H9 (cell line): Measurements from ENCODE around the gene GPR45. TPM values are rescaled to one million over a fixed set of nuclear protein-coding genes. Genes with fewer than 3 reads are reported as not detected.

Experiments
- DNase-seq: peaks from one replicate; pipeline ENCODE4 v3.0.0-alpha.2; 2017
- H2AFZ ChIP-seq: one replicate; pipeline ENCODE4 v1.6.1; 2013; ENCODE audit warnings: mild to moderate bottlenecking, low read length, control low read depth, moderate library complexity
- H2AK5ac ChIP-seq: 2 replicates; pipeline ENCODE4 v1.6.1; 2013; ENCODE audit warnings: low read length, control low read depth, mixed read lengths; ENCODE audit not compliant: insufficient read length
- H2BK120ac ChIP-seq: one replicate; pipeline ENCODE4 v1.6.1; 2013; ENCODE audit warnings: low read depth, mild to moderate bottlenecking, low read length, control low read depth, inconsistent platforms; ENCODE audit not compliant: poor library complexity, severe bottlenecking
- H2BK12ac ChIP-seq: 2 replicates; pipeline ENCODE4 v1.6.1; 2013; ENCODE audit warnings: low read length, control low read depth, mixed read lengths, low read depth; ENCODE audit not compliant: insufficient read length
- H2BK15ac ChIP-seq: 2 replicates; pipeline ENCODE4 v1.6.1; 2013; ENCODE audit warnings: low read depth, low read length, control low read depth
- H2BK20ac ChIP-seq: one replicate; pipeline ENCODE4 v1.6.1; 2013; ENCODE audit warnings: low read depth, mild to moderate bottlenecking, low read length, control low read depth, inconsistent platforms; ENCODE audit not compliant: poor library complexity, severe bottlenecking
- H2BK5ac ChIP-seq: 2 replicates; pipeline ENCODE4 v1.6.1; 2013; ENCODE audit warnings: low read length, control low read depth, mixed read lengths; ENCODE audit not compliant: insufficient read length
- H3K14ac ChIP-seq: 2 replicates; pipeline ENCODE4 v1.6.1; 2013; ENCODE audit warnings: low read length, control low read depth; ENCODE audit not compliant: insufficient read depth
- H3K18ac ChIP-seq: 2 replicates; pipeline ENCODE4 v1.6.1; 2013; ENCODE audit warnings: low read depth, mild to moderate bottlenecking, mixed read lengths, low read length, control low read depth; ENCODE audit not compliant: insufficient read length
- H3K23ac ChIP-seq: 2 replicates; pipeline ENCODE4 v1.6.1; 2013; ENCODE audit warnings: low read length, control low read depth, mixed read lengths, low read depth; ENCODE audit not compliant: insufficient read length
- H3K23me2 ChIP-seq: 2 replicates; pipeline ENCODE4 v1.6.1; 2013; ENCODE audit warnings: low read depth, mild to moderate bottlenecking, mixed read lengths, low read length, control low read depth; ENCODE audit not compliant: insufficient read length, poor library complexity, severe bottlenecking
- H3K27ac ChIP-seq: 2 replicates; pipeline ENCODE4 v1.5.1; 2013; ENCODE audit warnings: low read length, control low read depth, mixed read lengths, low read depth; ENCODE audit not compliant: insufficient read length
- H3K27me3 ChIP-seq: 2 replicates; pipeline ENCODE4 v1.6.1; 2013; ENCODE audit warnings: low read length, control low read depth, inconsistent platforms; ENCODE audit not compliant: insufficient read depth
- H3K4ac ChIP-seq: 2 replicates; pipeline ENCODE4 v1.6.1; 2013; ENCODE audit warnings: low read depth, mild to moderate bottlenecking, control low read depth, inconsistent platforms, low read length, moderate library complexity
- H3K4me1 ChIP-seq: 2 replicates; pipeline ENCODE4 v1.6.1; 2013; ENCODE audit warnings: low read length, control low read depth, inconsistent platforms; ENCODE audit not compliant: insufficient read depth
- H3K4me2 ChIP-seq: 2 replicates; pipeline ENCODE4 v1.6.1; 2013; ENCODE audit warnings: low read length, control low read depth, mixed read lengths; ENCODE audit not compliant: insufficient read length, insufficient read depth
- H3K56ac ChIP-seq: 2 replicates; pipeline ENCODE4 v1.6.1; 2013; ENCODE audit warnings: low read depth, mild to moderate bottlenecking, mixed read lengths, low read length, control low read depth; ENCODE audit not compliant: insufficient read length
- H3K79me1 ChIP-seq: 2 replicates; pipeline ENCODE4 v1.6.1; 2013; ENCODE audit warnings: low read depth, mild to moderate bottlenecking, moderate library complexity, low read length, control low read depth, inconsistent platforms; ENCODE audit not compliant: insufficient read depth, poor library complexity, severe bottlenecking
- H3K79me2 ChIP-seq: 2 replicates; pipeline ENCODE4 v1.6.1; 2013; ENCODE audit warnings: low read length, control low read depth, inconsistent platforms; ENCODE audit not compliant: insufficient read depth
- H3K9ac ChIP-seq: 2 replicates; pipeline ENCODE4 v1.6.1; 2013; ENCODE audit warnings: low read length, control low read depth, mixed read lengths; ENCODE audit not compliant: insufficient read length; ENCODE audit errors: extremely low read depth
- H3K9me3 ChIP-seq: one replicate; pipeline ENCODE4 v1.6.1; 2013; ENCODE audit warnings: low read depth, low read length, inconsistent platforms; ENCODE audit not compliant: control insufficient read depth
- H3T11ph ChIP-seq: one replicate; pipeline ENCODE4 v1.6.1; 2013; ENCODE audit warnings: mild to moderate bottlenecking, low read length, control low read depth, inconsistent platforms
- H4K20me1 ChIP-seq: one replicate; pipeline ENCODE4 v1.6.1; 2013; ENCODE audit not compliant: control insufficient read depth, insufficient read length, insufficient read depth
- H4K5ac ChIP-seq: 2 replicates; pipeline ENCODE4 v1.6.1; 2013; ENCODE audit warnings: low read depth, mild to moderate bottlenecking, mixed read lengths, low read length, control low read depth; ENCODE audit not compliant: insufficient read length
- H4K8ac ChIP-seq: replicated peaks from 2 replicates; pipeline ENCODE4 v1.6.1; 2013; ENCODE audit warnings: low read length, control low read depth, mixed read lengths, low read depth; ENCODE audit not compliant: insufficient read length
- H4K91ac ChIP-seq: 2 replicates; pipeline ENCODE4 v1.6.1; 2013; ENCODE audit warnings: low read depth, mild to moderate bottlenecking, moderate library complexity, mixed read lengths, low read length, control low read depth; ENCODE audit not compliant: insufficient read length
- H3K27ac Mint-ChIP-seq, 3 experiments: 2 replicates in 2 of 3; 3 replicates in 1 of 3; pipeline ENCODE4 v1.8.0; 2020 to 2021; ENCODE audit warnings: mixed read lengths in 3 of 3, mild to moderate bottlenecking in 1 of 3, moderate library complexity in 1 of 3
- H3K27me3 Mint-ChIP-seq: 2 replicates; pipeline ENCODE4 v1.8.0; 2021; ENCODE audit warnings: low read depth, mild to moderate bottlenecking, moderate library complexity, mixed read lengths
- H3K36me3 Mint-ChIP-seq, 3 experiments: 2 replicates in 2 of 3; 3 replicates in 1 of 3; pipeline ENCODE4 v1.8.0; 2020 to 2021; ENCODE audit warnings: low read depth in 3 of 3, mixed read lengths in 3 of 3; ENCODE audit not compliant: insufficient read depth in 1 of 3
- H3K4me1 Mint-ChIP-seq, 2 experiments: 2 replicates each; pipeline ENCODE4 v1.8.0; 2020; ENCODE audit warnings: mixed read lengths in 2 of 2
- H3K4me3 Mint-ChIP-seq, 2 experiments: 2 replicates in 1 of 2; 3 replicates in 1 of 2; pipeline ENCODE4 v1.8.0; 2020 to 2021; ENCODE audit warnings: mild to moderate bottlenecking in 2 of 2, mixed read lengths in 2 of 2, moderate library complexity in 1 of 2
- H3K9me3 Mint-ChIP-seq, 2 experiments: 2 replicates in 1 of 2; 3 replicates in 1 of 2; pipeline ENCODE4 v1.8.0; 2020; ENCODE audit warnings: mild to moderate bottlenecking in 2 of 2, mixed read lengths in 2 of 2, moderate library complexity in 1 of 2
- CTCF ChIP-seq: fragments of 200-600 bp; sonication (generic); conservative IDR thresholded peaks from 3 replicates; pipeline ENCODE4 v1.8.0; 2021; ENCODE audit warnings: antibody characterized with exemption, mild to moderate bottlenecking
- WGBS: extraction: QIAGEN DNeasy Blood & Tissue Kit; methylation state at CpG from one replicate; pipeline ENCODE4 v1.1.7; 2013; ENCODE audit warnings: missing lambda C conversion rate, low lambda C conversion rate, mixed read lengths; ENCODE audit not compliant: insufficient read length; ENCODE audit errors: extremely low coverage; 5-methylcytosine and 5-hydroxymethylcytosine counted together
- total RNA-seq: library from RNA; stranded (reverse); gene quantifications from 2 replicates; pipeline ENCODE4 v1.2.1, GENCODE V29; 2021

Gene GPR45
- total RNA-seq, 1 experiment from 2014 or later: not detected

DNA sequence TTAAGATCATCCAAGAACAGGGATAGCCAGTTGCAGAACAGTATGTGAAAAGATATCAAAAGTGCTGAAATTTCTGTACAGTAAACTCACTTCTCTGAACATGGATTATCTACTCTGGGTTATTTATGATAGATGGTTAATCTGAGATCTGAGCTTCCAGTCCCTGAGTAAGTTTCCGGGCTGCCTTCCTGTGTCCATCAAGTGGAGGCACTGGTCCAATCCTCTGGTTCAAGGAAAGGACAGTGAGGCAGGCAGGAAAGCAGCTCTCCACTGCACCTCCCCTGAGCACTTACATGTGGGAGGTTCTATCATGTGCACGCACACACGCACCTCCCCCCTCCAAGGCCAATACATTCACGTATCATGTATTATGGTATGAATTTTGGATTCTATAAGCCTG is 32.5 kb downstream of the GPR45 start:
- no peak overlapping the region for H4K91ac ChIP-seq
- Mint-ChIP-seq H3K9me3 (no peaks in the 10 kb centered on the region), H3K36me3 (peaks cover 8 to 71% (median 29%) of the 10 kb centered on the region in 3 experiments; a peak in 6 of 7 replicates), H3K27me3 (no peaks in the 10 kb centered on the region), H3K4me3 (no peak overlapping the region), H3K4me1 (no peaks in the 10 kb centered on the region), H3K27ac (no peak overlapping the region)
- H3K9me3 ChIP-seq: no peaks in the 10 kb centered on the region
- TF ChIP-seq CTCF: no peak
- H2BK5ac ChIP-seq: no peak overlapping the region
- no peak overlapping the region for H2AK5ac ChIP-seq
- no peak overlapping the region for H2BK120ac ChIP-seq
- H3K4me2 ChIP-seq: no peak overlapping the region
- DNase-seq: no peak
- H2BK12ac ChIP-seq: no peak overlapping the region
- H4K20me1 ChIP-seq: no peaks in the 10 kb centered on the region
- H3K18ac ChIP-seq: no peak overlapping the region
- H2BK15ac ChIP-seq: no peak overlapping the region
- no CpG with 5 or more reads among the region's 4 CpGs for WGBS
- no peak overlapping the region for H4K8ac ChIP-seq
- no peak overlapping the region for H2BK20ac ChIP-seq
- H3K23me2 ChIP-seq: no peaks in the 10 kb centered on the region
- H3K14ac ChIP-seq: no peak overlapping the region
- no peaks in the 10 kb centered on the region for H3K27me3 ChIP-seq
- H3K4ac ChIP-seq: no peak overlapping the region
- H3K9ac ChIP-seq: no peak overlapping the region
- H3K23ac ChIP-seq: no peak overlapping the region
- H3K79me1 ChIP-seq: no peaks in the 10 kb centered on the region
- no peak overlapping the region for H3K56ac ChIP-seq
- no peak overlapping the region for H4K5ac ChIP-seq
- H3K4me1 ChIP-seq: no peaks in the 10 kb centered on the region
- no peak overlapping the region for H3K27ac ChIP-seq
- H2AFZ ChIP-seq: no peak overlapping the region
- H3K79me2 ChIP-seq: no peaks in the 10 kb centered on the region
- H3T11ph ChIP-seq: no peak overlapping the region
